22Rv1 (cell line): ENCODE data around the gene TOE1.

ENCODE experiments used
- CTCF ChIP-seq: fragments of 450-650 bp; IDR thresholded peaks from 2 replicates; pipeline ENCODE4 v1.5.1; 2017; ENCODE audit warnings: mild to moderate bottlenecking
- ZFX ChIP-seq: fragments of 450-650 bp; IDR thresholded peaks from 2 replicates; pipeline ENCODE4 v1.6.1; 2017; ENCODE audit warnings: antibody characterized with exemption, borderline replicate concordance

GRCh38 chr1:45380125-45380524 lies 40.2 kb downstream of the TOE1 start:
- no peak for TF ChIP-seq CTCF
- no peak for TF ChIP-seq ZFX
